Trophoblast cell (in vitro differentiated cells and primary cell): Measurements from ENCODE around the gene ZDHHC22. TPM values are rescaled to one million over a fixed set of nuclear protein-coding genes. Genes with fewer than 3 reads are reported as not detected.

ENCODE experiments used
- DNase-seq, 2 donors: peaks; one replicate each; pipeline ENCODE4 v3.0.0-alpha.2; 2016
- H2AFZ ChIP-seq: 2 replicates; pipeline ENCODE4 v1.6.1; 2013; ENCODE audit warnings: low read length, moderate library complexity, mild to moderate bottlenecking; ENCODE audit not compliant: insufficient read depth, poor library complexity
- H2AK5ac ChIP-seq: 2 replicates; pipeline ENCODE4 v1.6.1; 2013; ENCODE audit warnings: mild to moderate bottlenecking, low read length
- H2BK120ac ChIP-seq: 2 replicates; pipeline ENCODE4 v1.6.1; 2013; ENCODE audit warnings: low read length, mild to moderate bottlenecking, moderate library complexity; ENCODE audit not compliant: insufficient read depth, poor library complexity
- H2BK12ac ChIP-seq: 2 replicates; pipeline ENCODE4 v1.6.1; 2013; ENCODE audit warnings: mild to moderate bottlenecking, low read length, moderate library complexity
- H2BK5ac ChIP-seq: 2 replicates; pipeline ENCODE4 v1.6.1; 2013; ENCODE audit warnings: low read length, low read depth, moderate library complexity, mild to moderate bottlenecking; ENCODE audit not compliant: poor library complexity
- H3K14ac ChIP-seq: 2 replicates; pipeline ENCODE4 v1.6.1; 2013; ENCODE audit warnings: mild to moderate bottlenecking, low read length
- H3K18ac ChIP-seq: 2 replicates; pipeline ENCODE4 v1.6.1; 2013; ENCODE audit warnings: mild to moderate bottlenecking, low read length
- H3K23ac ChIP-seq: 2 replicates; pipeline ENCODE4 v1.6.1; 2013; ENCODE audit warnings: low read length
- H3K27ac ChIP-seq: 2 replicates; pipeline ENCODE4 v1.5.1; 2013; ENCODE audit warnings: low read depth, mild to moderate bottlenecking, inconsistent platforms, low read length, moderate library complexity
- H3K27me3 ChIP-seq: 2 replicates; pipeline ENCODE4 v1.6.1; 2013; ENCODE audit warnings: inconsistent platforms, mild to moderate bottlenecking, low read length, moderate library complexity; ENCODE audit not compliant: insufficient read depth
- H3K36me3 ChIP-seq, 2 experiments: 1 replicate in 1 of 2; 2 replicates in 1 of 2; pipeline ENCODE4 v1.6.1; 2013; ENCODE audit warnings: low read length in 2 of 2, mild to moderate bottlenecking in 2 of 2, moderate library complexity in 1 of 2; ENCODE audit not compliant: insufficient read depth in 2 of 2, control insufficient read depth in 1 of 2
- H3K4ac ChIP-seq: 2 replicates; pipeline ENCODE4 v1.6.1; 2013; ENCODE audit warnings: low read depth, mild to moderate bottlenecking, low read length, moderate library complexity
- H3K4me1 ChIP-seq, 2 experiments: 1 replicate in 1 of 2; 2 replicates in 1 of 2; pipeline ENCODE4 v1.6.1; 2013; ENCODE audit warnings: low read length in 2 of 2, mild to moderate bottlenecking in 2 of 2, moderate library complexity in 1 of 2; ENCODE audit not compliant: insufficient read depth in 2 of 2, control insufficient read depth in 1 of 2
- H3K4me2 ChIP-seq: 2 replicates; pipeline ENCODE4 v1.6.1; 2013; ENCODE audit warnings: inconsistent platforms, mild to moderate bottlenecking, low read length, moderate library complexity
- H3K4me3 ChIP-seq: 2 replicates; pipeline ENCODE4 v1.5.1; 2013; ENCODE audit warnings: mild to moderate bottlenecking, low read depth, low read length, inconsistent platforms
- H3K79me1 ChIP-seq: one replicate; pipeline ENCODE4 v1.6.1; 2013; ENCODE audit warnings: low read length
- H3K79me2 ChIP-seq: 2 replicates; pipeline ENCODE4 v1.6.1; 2013; ENCODE audit warnings: low read length, mild to moderate bottlenecking; ENCODE audit not compliant: control insufficient read depth, insufficient read depth, poor library complexity
- H3K9ac ChIP-seq: 2 replicates; pipeline ENCODE4 v1.6.1; 2013; ENCODE audit warnings: mild to moderate bottlenecking, low read length
- H3K9me3 ChIP-seq: 2 replicates; pipeline ENCODE4 v1.6.1; 2013; ENCODE audit warnings: low read depth, mild to moderate bottlenecking, control low read depth, inconsistent platforms, low read length; ENCODE audit not compliant: insufficient read depth
- H4K12ac ChIP-seq: 2 replicates; pipeline ENCODE4 v1.6.1; 2013; ENCODE audit warnings: low read depth, mild to moderate bottlenecking, low read length, moderate library complexity
- H4K8ac ChIP-seq: 2 replicates; pipeline ENCODE4 v1.6.1; 2013; ENCODE audit warnings: low read depth, mild to moderate bottlenecking, low read length, moderate library complexity
- H4K91ac ChIP-seq: one replicate; pipeline ENCODE4 v1.6.1; 2013; ENCODE audit warnings: low read depth, mild to moderate bottlenecking, low read length, moderate library complexity
- WGBS: extraction: QIAGEN DNeasy Blood & Tissue Kit; methylation state at CpG from one replicate; pipeline ENCODE4 v1.1.7; 2013; ENCODE audit warnings: missing lambda C conversion rate; ENCODE audit not compliant: insufficient read length, insufficient coverage; ENCODE audit errors: extremely low coverage; 5-methylcytosine and 5-hydroxymethylcytosine counted together
- polyA plus RNA-seq: library from polyadenylated mRNA; stranded (reverse); fragments of 200-250 nt; gene quantifications from 2 replicates; pipeline ENCODE4 v1.2.3, GENCODE V29; 2013

ZDHHC22 gene, protein sequence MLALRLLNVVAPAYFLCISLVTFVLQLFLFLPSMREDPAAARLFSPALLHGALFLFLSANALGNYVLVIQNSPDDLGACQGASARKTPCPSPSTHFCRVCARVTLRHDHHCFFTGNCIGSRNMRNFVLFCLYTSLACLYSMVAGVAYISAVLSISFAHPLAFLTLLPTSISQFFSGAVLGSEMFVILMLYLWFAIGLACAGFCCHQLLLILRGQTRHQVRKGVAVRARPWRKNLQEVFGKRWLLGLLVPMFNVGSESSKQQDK
- 0.26 and 0.28 TPM in 2 replicates for polyA plus RNA-seq

DNA sequence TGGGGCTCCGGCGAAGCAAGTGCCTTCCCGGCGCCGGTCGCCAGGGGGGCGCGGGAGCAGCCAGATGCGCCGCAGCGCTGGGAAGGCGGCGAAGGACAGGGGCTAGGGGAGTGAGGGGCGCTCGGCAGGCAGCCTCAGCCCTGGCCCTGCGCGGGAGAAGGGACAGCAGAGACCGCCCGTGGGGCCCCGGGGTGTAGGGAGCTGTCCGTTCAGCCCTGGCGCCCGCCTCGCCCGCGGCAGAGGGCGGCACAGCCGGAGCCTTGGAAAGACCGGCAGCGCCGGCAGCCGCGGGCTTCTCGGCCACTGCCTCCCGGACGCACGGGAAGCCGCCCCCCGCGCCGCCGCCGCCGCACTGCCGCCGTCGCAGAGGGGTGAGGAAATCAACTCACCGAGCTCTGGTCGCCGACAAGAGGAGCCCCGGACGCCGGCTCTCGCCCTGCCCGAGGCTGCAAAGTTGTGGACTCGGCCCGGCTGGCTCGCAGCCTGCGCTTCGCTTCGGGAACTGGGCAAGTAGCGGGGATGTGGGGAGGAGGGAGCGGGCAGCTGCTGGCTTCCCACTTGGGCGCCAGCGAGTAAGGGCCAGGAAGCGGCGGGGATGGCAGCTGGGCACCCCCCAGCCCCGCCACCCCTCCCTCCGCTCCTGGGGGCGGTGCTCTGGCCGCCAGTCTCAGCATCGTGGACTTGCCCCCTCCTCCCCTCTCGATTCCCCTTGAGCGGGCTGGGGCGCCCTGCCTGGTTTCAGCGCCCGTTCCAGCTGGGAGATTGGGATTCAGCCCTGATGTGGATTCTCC lies at the start of gene ZDHHC22:
TSS of gene ZDHHC22 (minus strand) at position 578 of the 791 bp plus-strand sequence. CDS start 2,053 bp downstream, outside the sequence.
- Histone ChIP-seq H3K79me2 (no peaks in the 10 kb centered on the region), H2AK5ac (no peak within 1 kb of the TSS), H3K18ac (no peak within 1 kb of the TSS), H3K27ac (no peak within 1 kb of the TSS), H2BK5ac (no peak within 1 kb of the TSS), H3K14ac (no peak within 1 kb of the TSS), H3K23ac (no peak within 1 kb of the TSS), H3K9me3 (peaks cover 3% of the 10 kb centered on the region), H2BK120ac (no peak within 1 kb of the TSS), H3K79me1 (no peaks in the 10 kb centered on the region), H2AFZ (peak within 1 kb of the TSS; percentile 30), H3K4me2 (peak within 1 kb of the TSS; percentile 72), H4K91ac (no peak within 1 kb of the TSS), H4K8ac (no peak within 1 kb of the TSS), H3K4me1 (peaks cover 12 to 18% of the 10 kb centered on the region in 2 experiments), H3K27me3 (peaks cover 43% of the 10 kb centered on the region), H3K9ac (no peak within 1 kb of the TSS), H3K4me3 (peak within 1 kb of the TSS; percentile 34), H2BK12ac (no peak within 1 kb of the TSS), H3K4ac (no peak within 1 kb of the TSS), H3K36me3 (no peaks in the 10 kb centered on the region), H4K12ac (no peak within 1 kb of the TSS)
- peak in 1 of 2 donors; percentile 23 for DNase-seq
- WGBS: no CpG with 5 or more reads among the region's 77 CpGs

DNA sequence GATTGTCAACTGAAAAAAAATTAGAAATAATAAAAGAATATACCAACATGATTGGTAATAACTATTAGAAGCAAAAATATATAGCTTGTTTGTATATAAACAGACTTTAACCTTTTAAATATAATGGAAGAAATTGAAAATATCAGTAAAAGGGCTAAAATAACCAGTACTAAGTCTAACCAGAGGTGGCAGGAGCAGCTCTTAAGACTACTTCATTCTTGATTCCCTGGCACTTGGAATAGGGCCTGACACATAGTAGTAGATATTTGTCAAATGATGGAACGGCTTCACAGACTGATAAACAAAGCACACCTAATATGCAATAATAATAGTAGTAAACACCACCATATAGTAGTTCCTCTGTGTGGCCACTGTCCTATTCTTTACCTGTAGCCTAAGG lies 49.4 kb upstream of the ZDHHC22 start:
- no peaks in the 10 kb centered on the region for H3K4me1 ChIP-seq
- no peaks in the 10 kb centered on the region for H3K27me3 ChIP-seq
- H4K8ac ChIP-seq: no peak overlapping the region
- H3K4me2 ChIP-seq: no peak overlapping the region
- H4K12ac ChIP-seq: no peak overlapping the region
- no peak overlapping the region for H2BK12ac ChIP-seq
- H2BK5ac ChIP-seq: no peak overlapping the region
- H3K27ac ChIP-seq: no peak overlapping the region
- H3K4ac ChIP-seq: no peak overlapping the region
- no peaks in the 10 kb centered on the region for H3K9me3 ChIP-seq
- no peaks in the 10 kb centered on the region for H3K79me2 ChIP-seq
- H3K79me1 ChIP-seq: no peaks in the 10 kb centered on the region
- H3K14ac ChIP-seq: no peak overlapping the region
- no peak overlapping the region for H2BK120ac ChIP-seq
- H2AFZ ChIP-seq: no peak overlapping the region
- H3K9ac ChIP-seq: no peak overlapping the region
- no peak for DNase-seq
- no peak overlapping the region for H3K4me3 ChIP-seq
- WGBS: no CpG with 5 or more reads among the region's 1 CpG
- H4K91ac ChIP-seq: no peak overlapping the region
- H3K23ac ChIP-seq: no peak overlapping the region
- no peak overlapping the region for H3K18ac ChIP-seq
- no peaks in the 10 kb centered on the region for H3K36me3 ChIP-seq
- no peak overlapping the region for H2AK5ac ChIP-seq

DNA sequence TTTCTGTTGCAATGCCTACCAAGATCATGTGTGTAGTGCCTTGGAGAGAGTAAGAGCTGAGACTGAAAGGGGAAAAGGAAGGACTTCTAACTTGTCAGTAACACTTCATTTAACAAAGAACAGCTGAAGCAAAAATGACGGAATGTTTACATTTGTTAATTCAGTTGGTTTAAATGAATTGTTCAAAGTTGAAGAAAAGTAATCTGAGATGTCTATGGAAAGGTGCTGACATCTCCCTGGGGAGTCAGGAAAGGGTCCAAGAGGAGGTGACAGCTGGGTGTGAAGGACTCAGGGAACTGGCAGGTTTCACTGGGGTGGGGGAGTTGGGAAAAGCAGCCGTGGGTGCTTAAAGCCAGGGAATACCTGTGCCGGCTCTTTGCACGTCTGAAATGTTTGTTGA lies 47.9 kb upstream of the ZDHHC22 start:
- WGBS: no CpG with 5 or more reads among the region's 4 CpGs
- no peak overlapping the region for H3K27ac ChIP-seq
- H3K9ac ChIP-seq: no peak overlapping the region

DNA sequence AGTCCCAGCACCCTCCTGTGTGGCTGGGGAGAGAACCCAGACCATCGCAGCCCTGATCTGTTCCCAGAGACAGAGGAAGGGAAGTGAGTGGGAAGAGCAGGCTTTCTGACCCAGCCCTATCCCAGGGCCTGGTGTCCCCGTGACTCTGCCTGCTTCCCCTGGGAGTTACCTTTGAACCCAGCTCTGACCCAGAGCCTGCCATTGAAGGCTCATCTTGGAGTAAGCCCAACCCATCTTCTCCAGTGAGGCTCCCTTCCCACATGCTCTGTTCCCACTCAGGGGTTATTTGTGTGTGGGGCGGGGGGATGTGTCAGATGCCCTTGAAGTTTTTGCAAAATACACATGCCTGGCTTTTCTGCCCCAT lies 46.0 kb upstream of the ZDHHC22 start:
- no peak overlapping the region for H4K8ac ChIP-seq
- no peaks in the 10 kb centered on the region for H3K79me2 ChIP-seq
- no peaks in the 10 kb centered on the region for H3K4me1 ChIP-seq
- no peak overlapping the region for H3K4me2 ChIP-seq
- no peak overlapping the region for H2BK120ac ChIP-seq
- DNase-seq: no peak
- no peak overlapping the region for H2AK5ac ChIP-seq
- no peak overlapping the region for H3K9ac ChIP-seq
- no CpG with 5 or more reads among the region's 3 CpGs for WGBS
- H2BK5ac ChIP-seq: no peak overlapping the region
- H3K27ac ChIP-seq: no peak overlapping the region
- no peaks in the 10 kb centered on the region for H3K27me3 ChIP-seq
- no peaks in the 10 kb centered on the region for H3K79me1 ChIP-seq
- no peak overlapping the region for H3K4me3 ChIP-seq
- no peak overlapping the region for H4K91ac ChIP-seq
- H2AFZ ChIP-seq: no peak overlapping the region
- no peaks in the 10 kb centered on the region for H3K36me3 ChIP-seq
- no peak overlapping the region for H3K18ac ChIP-seq
- H3K9me3 ChIP-seq: no peaks in the 10 kb centered on the region
- H2BK12ac ChIP-seq: no peak overlapping the region
- H3K14ac ChIP-seq: no peak overlapping the region
- H4K12ac ChIP-seq: no peak overlapping the region
- no peak overlapping the region for H3K23ac ChIP-seq
- H3K4ac ChIP-seq: no peak overlapping the region

More for the DNA sequence above, 47.9 kb upstream of the ZDHHC22 start:
- H4K8ac ChIP-seq: no peak overlapping the region
- no peak overlapping the region for H4K91ac ChIP-seq
- no peak overlapping the region for H3K23ac ChIP-seq
- no peaks in the 10 kb centered on the region for H3K4me1 ChIP-seq
- H3K4me2 ChIP-seq: no peak overlapping the region
- H2BK5ac ChIP-seq: no peak overlapping the region
- H3K9me3 ChIP-seq: no peaks in the 10 kb centered on the region
- H3K79me1 ChIP-seq: no peaks in the 10 kb centered on the region
- no peaks in the 10 kb centered on the region for H3K79me2 ChIP-seq
- H3K18ac ChIP-seq: no peak overlapping the region
- H2BK12ac ChIP-seq: no peak overlapping the region
- H3K4ac ChIP-seq: no peak overlapping the region
- H2AFZ ChIP-seq: no peak overlapping the region
- no peak overlapping the region for H3K4me3 ChIP-seq
- DNase-seq: no peak
- no peak overlapping the region for H4K12ac ChIP-seq
- H2BK120ac ChIP-seq: no peak overlapping the region
- H3K27me3 ChIP-seq: no peaks in the 10 kb centered on the region
- no peak overlapping the region for H3K14ac ChIP-seq
- no peaks in the 10 kb centered on the region for H3K36me3 ChIP-seq
- H2AK5ac ChIP-seq: no peak overlapping the region
